AG20443 (cell line): ENCODE results near the gene PHF20.
A peak's percentile ranks its signal among the peaks of the same experiment; 100 is the strongest.
"Not testable (repeated sequence)": the region's sequence is repeated elsewhere in the genome, so short reads cannot be mapped to it uniquely, and the experiment has no call there.

Experiments
- DNase-seq: peaks from one replicate; pipeline ENCODE4 v3.0.0; 2012; ENCODE audit warnings: low spot score, mixed read lengths

Gene PHF20

DNA sequence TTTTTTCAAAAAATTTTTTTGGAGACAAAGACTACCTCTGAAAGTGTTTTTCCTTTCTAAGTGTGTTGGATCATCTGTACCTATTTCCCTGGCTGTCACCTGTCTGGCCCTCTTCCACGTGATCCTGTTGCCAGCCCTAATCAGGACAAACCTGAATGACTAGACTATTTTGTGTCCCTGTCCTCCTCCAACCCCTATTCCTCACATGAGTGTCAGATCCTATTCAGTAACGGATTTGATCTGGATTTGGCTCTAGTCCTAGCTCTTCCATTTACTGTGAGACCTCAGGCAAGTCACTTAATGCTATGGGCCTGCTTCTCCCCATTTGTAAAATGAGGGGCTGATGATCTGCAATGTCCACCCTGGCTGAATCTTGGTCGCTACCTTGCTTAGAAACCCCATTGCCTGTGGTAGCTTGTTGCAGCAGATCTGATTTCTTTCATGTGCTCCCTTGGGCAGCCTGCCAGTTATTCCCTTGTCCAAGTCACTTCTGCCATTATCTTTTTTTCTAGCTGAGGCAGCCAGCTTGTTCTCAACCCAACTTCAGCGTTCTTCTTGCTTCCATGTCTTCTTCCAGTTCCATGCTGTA lies 4.8 kb downstream of the PHF20 start:
- no peak for DNase-seq

DNA sequence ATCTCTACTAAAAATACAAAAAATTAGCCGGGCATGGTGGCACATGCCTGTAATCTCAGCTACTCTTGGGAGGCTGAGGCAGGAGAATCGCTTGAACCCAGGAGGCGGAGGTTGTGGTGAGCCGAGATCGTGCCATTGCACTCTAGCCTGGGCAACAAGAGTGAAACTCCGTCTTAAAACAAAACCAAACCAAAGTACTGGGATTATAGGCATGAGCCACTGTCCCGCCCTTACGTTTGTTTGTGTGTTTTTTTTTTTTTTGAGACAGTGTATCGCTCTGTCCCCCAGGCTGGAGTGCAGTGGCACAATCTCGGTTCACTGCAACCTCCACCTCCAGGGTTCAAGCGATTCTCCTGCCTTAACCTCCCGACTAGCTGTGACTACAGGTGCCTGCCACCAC lies 12.0 kb downstream of the PHF20 start:
- not testable (repeated sequence) for DNase-seq

DNA sequence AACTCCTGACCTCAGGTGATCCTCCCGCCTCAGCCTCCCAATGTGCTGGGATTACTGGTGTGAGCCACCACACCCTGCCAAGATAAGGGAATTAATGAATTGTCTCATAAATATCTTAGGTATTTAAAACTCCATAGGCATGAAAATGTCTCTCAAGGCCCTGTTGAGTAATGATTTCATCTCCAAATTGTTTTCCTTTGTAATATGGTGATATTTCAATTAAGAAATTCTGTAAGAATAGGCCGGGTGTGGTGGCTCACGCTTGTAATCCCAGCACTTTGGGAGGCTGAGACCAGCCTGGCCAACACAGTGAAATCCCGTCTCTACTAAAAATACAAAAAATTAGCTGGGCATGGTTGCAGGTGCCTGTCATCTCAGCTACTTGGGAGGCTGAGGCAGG lies 13.7 kb downstream of the PHF20 start:
- not testable (repeated sequence) for DNase-seq

DNA sequence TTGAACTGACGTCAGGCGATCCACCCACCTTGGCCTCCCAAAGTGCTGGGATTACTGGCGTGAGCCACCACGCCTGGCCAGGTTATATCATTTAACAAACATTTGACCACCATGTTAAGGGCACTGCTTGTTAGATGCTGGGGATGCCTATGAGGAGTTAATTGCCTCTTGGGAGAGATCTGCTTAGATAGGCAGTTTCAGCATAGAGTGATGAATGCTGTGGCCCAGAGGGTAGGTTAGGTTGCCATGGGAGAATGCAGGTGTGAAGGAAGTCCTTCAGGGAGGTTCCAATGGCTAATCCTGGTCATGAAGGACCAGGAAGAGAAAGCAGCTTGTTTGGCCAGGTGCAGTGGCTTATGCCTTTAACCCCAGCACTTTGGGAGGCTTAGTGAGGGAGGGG lies 17.0 kb downstream of the PHF20 start:
- DNase-seq: no peak

DNA sequence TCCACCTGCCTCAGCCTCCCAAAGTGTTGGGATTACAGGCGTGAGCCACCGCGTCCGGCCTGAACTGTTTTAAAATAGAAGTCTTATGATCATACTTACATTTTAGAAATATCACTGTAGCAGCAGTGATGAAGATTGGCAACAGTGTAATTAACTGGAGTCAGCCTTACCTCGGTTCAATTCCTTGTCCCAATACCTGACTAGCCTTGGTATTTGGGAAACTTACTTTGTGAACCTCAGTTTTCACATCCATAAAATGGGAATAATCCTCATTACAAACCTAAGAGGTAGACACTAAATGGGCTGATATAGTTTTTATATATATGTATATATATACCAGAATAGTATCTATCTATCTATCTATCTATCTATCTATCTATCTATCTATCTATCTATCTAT lies 19.3 kb downstream of the PHF20 start:
- DNase-seq: no peak

DNA sequence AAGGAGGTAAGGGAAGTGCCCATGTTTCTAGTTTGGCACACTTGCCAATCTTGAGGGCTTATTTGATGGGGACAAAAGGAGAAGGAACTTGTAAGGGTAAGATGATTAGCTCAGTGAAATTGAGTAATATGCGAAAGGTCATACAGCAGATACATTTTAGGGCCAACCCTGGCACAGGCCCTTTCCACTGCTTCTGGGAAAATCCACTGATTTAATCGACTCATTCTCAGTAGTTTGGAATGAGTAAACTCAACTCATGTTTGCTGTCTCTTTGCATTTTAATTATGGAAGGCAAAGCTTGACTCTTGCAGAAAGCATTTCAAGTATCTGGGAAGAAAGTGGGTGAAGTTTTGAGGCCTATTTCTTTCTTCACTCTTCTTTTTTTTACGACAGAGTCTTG lies 20.0 kb downstream of the PHF20 start:
- peak; percentile 73 for DNase-seq

DNA sequence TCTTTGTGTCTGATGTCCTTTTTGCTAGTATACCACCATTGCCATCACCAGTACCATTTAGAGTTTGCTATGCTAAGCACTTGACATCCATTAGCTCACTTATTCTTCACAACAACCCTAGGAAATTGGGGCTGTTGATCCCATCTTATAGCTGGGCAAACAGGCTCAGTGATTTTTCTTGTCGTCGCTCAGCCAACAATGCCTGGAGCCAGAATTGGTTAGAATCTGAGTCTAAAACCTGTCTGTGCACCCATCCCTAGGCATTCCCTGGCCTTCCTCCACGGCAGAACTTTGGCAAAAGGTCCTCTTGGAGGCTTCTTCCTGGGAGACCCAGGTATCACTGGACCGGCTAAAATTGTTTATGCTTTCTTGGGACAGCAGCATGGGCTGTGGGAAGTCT lies 20.9 kb downstream of the PHF20 start:
- no peak for DNase-seq

DNA sequence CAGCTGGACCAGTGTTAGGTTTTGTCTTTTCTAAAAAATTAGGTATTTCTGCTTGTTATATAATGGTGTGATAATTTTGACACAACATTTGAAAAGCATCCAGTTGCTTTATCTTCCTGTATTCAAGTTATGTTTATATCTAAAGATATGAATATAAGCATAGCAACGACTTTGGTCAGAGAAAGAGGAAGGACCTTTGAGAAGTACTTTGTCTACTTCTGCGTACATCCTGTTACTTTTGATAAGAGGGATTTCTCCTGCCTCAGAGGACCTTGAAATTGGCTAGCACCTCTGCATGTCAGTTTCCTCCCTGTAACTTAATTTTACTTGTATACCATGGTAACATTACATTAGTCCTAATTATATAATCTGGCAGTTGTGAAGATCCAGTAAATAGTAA lies 24.8 kb downstream of the PHF20 start:
- DNase-seq: no peak

DNA sequence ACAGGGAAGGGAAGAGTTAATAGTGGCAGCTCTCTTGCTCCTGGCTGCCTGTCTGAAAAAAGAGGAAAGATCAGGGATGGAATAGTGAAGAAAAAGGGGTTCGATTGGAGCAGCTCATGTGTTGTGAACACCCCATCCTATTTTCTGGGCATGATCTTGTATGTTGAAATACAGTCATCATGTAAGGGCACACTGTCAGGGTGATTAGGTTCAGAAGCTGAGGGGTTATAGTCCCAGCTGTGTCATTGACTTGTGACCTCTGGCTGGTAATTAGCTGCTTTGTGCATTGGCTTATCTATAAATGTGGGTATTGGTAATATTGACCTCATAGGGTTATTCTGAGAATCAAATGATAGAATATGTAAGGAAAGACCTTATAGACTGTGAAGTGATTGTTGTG lies 30.1 kb downstream of the PHF20 start:
- DNase-seq: no peak

DNA sequence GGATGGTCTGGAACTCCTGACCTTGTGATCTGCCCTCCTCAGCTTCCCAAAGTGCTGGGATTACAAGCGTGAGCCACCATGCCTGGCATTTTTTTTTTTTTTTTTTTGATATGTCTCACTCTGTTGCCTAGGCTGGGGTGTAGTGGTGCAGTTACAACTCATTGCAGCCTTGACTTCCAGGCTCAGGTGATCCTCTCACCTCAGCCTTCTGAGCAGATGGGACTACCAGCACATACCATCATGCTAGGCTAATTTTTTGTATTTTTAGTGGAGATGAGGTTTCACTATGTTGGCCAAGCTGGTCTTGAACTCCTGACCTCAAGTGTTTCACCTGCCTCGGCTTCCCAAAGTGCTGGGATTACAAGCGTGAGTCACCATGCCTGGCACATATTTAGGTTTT lies 34.3 kb downstream of the PHF20 start:
- no peak for DNase-seq

DNA sequence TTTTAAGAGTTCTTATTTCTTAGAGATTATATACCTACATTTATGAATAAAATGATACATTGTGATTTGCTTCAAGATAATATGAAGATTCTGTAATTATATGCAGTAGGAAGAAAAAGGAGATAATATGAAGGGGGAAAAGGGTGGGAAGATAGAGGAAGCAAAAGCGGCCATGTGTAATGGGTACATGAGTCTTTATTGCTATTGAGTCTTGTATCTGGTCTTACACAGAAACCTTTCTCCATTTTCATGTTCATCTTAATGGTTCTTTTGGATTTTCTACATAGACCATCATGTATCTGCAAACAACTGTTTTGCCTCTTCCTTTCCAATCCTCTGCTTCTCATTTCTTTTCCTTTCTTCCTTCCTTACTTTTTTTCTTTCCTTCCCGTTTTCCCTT lies 36.1 kb downstream of the PHF20 start:
- no peak for DNase-seq

DNA sequence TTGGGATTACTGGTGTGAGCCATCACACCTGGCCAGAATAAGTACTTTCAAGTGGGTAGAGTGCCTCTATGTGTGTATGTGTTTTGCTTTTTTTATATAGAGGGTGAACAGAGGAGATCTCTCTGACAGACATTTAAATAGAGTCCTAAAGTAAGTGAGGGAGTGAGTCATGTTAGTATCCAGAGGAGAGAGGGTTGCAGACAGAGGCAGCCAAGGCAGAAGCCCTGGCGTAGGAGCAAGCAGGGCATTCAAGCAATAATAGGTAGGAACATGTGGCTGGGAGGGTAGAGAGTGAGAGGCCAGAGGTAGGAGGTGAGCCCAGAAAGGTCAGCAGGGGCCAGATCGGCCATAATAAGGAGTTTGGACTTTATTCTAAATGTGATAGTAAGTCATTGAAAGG lies 48.9 kb downstream of the PHF20 start:
- DNase-seq: peak; percentile 41

DNA sequence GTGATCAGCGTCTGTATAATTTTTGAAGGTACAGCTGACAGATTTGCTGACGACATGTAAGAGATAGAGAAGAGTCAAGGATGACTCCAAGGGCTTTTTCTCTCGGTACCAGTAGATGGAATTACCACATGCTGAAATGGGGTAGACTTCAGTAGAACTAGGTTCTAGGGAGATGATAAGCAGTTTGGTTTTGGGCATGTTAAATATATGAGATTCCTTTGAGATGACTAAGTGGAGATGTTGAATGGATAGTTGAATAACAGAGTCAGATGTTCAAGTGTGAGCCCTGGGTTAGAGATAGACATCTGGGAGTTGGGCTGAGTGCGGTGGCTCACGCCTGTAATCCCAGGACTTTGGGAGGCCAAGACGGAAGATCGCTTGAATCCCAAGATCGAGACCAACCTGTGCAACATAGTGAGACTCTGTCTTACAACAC lies 50.0 kb downstream of the PHF20 start:
- DNase-seq: peak; percentile 60

DNA sequence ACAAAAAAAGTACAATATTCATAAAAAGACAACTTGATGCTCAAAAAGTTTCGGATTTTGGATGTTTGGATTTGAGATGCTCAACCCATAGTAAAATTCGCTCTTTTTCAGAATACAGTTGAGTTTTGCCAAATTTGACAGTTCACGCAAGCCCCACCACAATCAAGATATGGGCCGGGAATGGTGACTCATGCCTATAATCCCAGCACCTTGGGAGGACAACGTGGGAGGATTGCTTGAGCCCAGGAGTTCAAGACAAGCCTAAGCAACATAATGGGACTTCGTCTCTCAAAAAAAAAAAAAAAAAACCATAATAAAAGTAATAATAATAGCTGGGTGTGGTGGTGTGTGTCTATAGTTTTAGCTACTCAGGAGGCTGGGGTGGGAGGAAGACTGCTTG lies 51.3 kb downstream of the PHF20 start:
- DNase-seq: no peak

DNA sequence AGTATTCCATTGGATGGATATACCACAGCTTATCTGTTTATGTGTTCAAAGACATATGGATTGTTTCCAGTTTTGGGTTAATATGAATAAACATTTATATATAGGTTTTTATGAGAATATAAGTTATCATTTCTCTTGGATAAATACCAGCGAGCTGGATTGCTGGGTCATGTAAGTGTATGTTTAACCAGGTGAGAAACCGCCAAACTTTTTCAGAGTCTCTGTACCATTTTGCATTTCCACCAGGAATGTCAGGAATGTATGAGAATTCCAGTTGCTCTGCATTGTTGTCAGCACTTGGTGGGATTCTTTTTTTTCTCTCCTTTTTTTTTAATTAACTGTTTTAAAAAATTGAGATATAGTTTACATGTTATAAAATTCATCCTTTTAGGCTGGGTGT lies 52.1 kb downstream of the PHF20 start:
- DNase-seq: no peak

DNA sequence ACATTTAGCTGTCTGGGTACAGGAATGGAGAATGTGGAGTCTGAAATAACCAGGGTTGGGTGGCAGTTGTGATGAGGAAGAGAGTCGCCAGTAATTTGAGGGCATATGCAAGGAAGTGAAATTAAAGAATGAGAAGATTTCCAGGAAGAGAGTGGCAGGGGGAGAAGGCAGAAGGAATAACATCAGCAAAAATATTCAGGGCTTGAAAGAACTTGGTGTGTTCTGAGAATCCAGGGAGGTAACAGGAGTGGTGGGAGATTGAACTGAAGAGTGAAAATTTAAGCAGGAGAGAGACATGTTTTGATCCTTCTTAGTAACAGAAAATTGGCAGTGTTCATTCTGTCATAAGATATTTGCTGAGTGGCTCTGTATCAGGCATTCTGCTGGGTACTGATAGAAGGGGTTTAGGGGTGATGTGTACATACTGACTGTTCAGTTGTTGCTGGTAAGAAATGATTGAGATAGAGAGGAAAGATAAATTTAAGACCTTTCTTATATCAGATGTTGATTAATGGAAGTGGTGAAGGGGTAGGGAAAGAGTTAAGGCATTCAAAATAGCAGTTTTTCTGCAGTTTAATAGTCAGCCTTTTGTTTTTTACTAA lies 54.7 kb downstream of the PHF20 start:
- no peak for DNase-seq

DNA sequence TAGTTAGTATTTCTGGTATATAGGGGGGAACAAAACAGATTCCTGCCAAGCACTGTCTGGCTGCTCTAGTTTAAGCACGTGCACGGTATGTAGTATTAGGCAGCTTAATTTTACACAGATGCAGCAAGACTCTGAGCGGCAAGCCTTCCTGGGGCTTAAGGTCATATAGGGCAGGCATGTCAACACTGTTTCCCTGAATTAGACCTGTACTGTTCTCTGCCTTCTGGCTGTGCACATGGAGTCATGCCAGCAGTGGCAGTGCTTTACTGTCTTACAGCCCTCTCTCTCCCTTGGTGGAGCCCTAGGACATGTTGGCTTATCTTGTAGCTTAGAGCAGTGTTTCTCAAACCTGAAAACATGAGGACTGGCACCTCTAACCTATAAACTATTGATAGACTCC lies 56.6 kb downstream of the PHF20 start:
- DNase-seq: no peak

DNA sequence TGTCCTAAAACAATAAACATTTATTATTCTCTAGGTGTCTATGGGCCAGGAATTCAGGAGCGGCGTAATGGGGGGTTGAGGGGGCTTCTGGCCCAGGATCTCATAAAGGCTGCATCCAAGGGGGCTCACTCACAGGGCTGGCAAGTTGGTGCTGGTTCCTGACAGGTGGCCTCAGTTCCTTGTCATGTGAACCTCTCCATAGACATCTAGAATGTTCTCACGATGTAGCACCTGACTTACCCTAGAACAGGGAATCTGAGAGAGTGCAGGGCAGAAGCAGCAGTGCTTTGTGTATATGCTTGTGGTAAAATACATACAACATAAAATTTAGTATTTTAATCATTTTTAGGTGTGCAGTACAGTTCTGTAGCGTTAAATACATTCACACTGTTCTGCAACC lies 57.1 kb downstream of the PHF20 start:
- no peak for DNase-seq

DNA sequence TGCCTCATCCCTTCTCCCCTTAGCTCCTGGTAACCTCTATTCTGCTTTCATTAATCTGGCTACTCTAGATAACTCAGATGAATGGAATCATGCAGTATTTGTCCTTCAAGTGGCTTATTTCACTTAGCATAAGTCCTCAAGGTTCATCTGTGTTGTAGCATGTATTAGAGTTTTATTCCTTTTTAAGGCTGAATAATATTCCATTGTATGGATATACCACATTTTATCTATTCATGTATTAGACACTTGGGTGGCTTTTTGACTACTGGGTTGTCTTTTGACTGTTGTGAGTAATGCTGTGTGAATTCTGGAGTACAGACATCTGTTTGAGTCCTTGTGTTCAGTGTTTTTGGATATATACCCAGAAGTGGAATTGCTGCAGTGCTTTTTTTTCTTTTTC lies 58.4 kb downstream of the PHF20 start:
- no peak for DNase-seq

DNA sequence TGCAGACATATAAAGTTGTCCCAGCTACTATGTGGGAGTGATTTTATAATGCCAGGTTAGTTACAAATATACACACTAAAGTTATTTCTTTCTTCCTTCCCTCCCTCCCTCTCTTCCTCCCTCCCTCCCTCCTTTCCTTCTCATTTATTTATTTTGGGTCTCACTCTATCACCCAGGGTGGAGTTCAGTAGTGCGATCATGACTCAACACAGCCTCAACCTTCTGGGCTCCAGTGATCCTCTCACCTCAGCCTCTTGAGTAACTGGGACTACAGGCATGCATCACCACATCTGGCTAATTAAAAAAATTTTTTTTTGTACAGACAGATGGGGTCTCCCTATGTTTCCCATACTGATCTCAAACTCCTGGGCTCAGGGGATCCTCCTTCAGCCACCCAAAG lies 59.2 kb downstream of the PHF20 start:
- DNase-seq: no peak

DNA sequence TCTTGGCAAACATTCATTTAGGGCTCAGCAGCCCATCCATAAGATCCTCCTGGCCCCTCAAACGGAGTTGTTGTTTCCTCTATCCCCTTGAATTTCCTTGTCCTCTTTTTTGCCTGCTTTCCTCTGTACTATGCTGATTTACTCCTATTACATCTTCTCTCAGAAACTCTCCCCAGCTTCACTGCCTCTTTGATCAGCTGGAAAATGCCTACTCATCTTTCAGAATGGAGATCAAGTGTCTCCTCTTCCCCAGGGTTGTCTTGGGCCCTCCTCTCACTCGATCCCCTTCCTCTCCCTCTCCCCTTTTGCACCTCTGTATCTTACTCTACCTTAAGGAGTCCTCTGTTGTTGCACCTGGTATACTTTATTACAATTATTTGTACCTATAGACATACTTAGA lies 60.2 kb downstream of the PHF20 start:
- no peak for DNase-seq

DNA sequence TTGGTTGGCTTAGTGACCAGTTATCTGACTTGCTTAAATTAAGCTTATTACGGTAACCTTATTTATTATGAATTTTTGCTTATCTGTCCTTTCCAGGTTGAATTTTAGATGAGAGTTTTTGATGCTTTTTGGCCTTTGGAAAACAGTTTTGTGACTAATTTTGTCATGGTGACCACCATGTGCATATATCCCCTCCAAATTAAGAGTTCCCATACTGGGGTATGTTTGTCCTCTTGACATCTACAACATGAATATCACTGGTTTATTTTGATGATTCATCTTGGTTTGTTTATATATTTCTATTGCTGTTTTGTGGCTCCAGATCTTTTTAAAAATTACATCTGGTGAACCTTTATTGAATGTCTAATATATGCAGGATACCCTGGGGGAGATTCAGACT lies 61.4 kb downstream of the PHF20 start:
- DNase-seq: no peak

DNA sequence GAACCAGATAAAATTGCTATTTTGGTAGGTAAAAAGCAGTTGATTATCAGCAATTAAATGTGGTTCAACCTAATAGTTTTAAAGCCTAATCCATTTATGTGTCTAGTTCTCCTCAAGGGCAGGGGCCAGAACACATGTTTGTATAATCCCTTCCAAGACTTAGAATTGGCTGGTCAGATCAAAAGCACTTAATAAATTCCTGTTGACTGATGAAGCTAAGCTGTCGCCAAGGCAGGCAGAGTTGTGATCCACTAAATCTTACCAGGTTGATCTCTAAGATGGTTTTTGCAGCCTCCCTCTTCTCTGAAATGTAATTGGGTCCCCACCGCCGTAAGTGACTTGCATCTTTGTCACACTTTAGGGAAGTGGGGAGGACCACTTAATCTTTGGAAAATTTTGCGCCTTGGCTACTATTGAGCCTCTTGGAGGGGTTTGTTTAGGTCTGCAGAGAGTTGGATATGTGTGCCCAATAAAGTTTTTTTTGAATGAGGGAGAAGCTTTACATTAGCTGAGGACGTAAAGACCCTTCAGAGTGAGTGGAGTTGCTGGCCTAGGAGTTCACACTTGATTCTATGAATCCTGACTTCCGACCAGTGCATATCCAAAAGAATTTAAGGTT lies 65.9 kb downstream of the PHF20 start:
- DNase-seq: peak; percentile 25

DNA sequence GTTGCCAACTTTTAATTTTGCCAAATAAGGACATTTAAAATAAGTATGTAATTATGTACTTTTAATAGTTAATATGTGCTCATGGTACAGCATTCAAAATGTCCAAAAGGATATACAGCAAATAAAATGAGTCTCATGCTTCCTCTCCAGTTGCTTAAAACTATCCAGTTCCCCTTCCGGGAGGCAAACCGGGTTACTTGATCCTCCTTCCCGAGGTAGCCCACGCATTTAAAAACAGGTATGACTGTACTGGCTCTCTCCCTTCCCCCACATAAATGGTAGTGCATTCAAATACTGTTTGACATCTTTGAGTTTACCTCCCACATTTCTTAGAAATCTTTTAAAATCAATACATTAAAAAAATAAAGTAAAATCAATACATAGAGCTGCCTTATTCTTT lies 66.4 kb downstream of the PHF20 start:
- no peak for DNase-seq
